DMS53 treated with DMSO at 0.1 percent for 48 hours (cell line): ENCODE results near the gene AXIN2.

Experiments
- DNase-seq: peaks from one replicate; lab custom pipeline; 2025; ENCODE audit not compliant: unreplicated experiment; lab: John Stamatoyannopoulos, UW

Gene AXIN2

GRCh38 chr17:65561452-65562205 is at the start of gene AXIN2:
AXIN2 (minus strand) TSS chr17:65561648; CDS start chr17:65558620, 3,028 bp downstream.
- peak; percentile 66 for DNase-seq

GRCh38 chr17:65609749-65610148 is 48.3 kb upstream of the AXIN2 start:
- DNase-seq, result no peak

GRCh38 chr17:65609286-65609685 is 47.8 kb upstream of the AXIN2 start:
- no peak for DNase-seq

- no peak for DNase-seq
Observed at GRCh38 chr17:65604070-65604469, 42.6 kb upstream of the AXIN2 start.

- no peak for DNase-seq
Observed at GRCh38 chr17:65601881-65602280, 40.4 kb upstream of the AXIN2 start.

GRCh38 chr17:65601145-65601544 is 39.7 kb upstream of the AXIN2 start:
- no peak for DNase-seq

GRCh38 chr17:65600518-65600917 is 39.1 kb upstream of the AXIN2 start:
- no peak for DNase-seq

- DNase-seq, result no peak
Observed at GRCh38 chr17:65599650-65600049, 38.2 kb upstream of the AXIN2 start.

GRCh38 chr17:65598746-65599145 is 37.3 kb upstream of the AXIN2 start:
- DNase-seq, result no peak

GRCh38 chr17:65595071-65595656 is 33.7 kb upstream of the AXIN2 start:
- DNase-seq, result no peak

GRCh38 chr17:65593855-65594845 is 32.7 kb upstream of the AXIN2 start:
- no peak for DNase-seq

GRCh38 chr17:65593092-65593854 is 31.8 kb upstream of the AXIN2 start:
- DNase-seq, result no peak

GRCh38 chr17:65592125-65592965 is 30.9 kb upstream of the AXIN2 start:
- DNase-seq, result no peak

- DNase-seq, result no peak
Observed at GRCh38 chr17:65589321-65589720, 27.9 kb upstream of the AXIN2 start.

GRCh38 chr17:65588181-65588808 is 26.8 kb upstream of the AXIN2 start:
- DNase-seq, result peak; percentile 87

GRCh38 chr17:65587534-65588180 is 26.2 kb upstream of the AXIN2 start:
- DNase-seq, result no peak

GRCh38 chr17:65586899-65587298 is 25.5 kb upstream of the AXIN2 start:
- no peak for DNase-seq

GRCh38 chr17:65584604-65585521 is 23.4 kb upstream of the AXIN2 start:
- no peak for DNase-seq
